ENCODE measurements around the gene GOLGA8K. TPM values are rescaled to one million over a fixed set of nuclear protein-coding genes. Genes with fewer than 3 reads are reported as not detected.
"Not testable (repeated sequence)": the region's sequence is repeated elsewhere in the genome, so short reads cannot be mapped to it uniquely, and the experiment has no call there.

Gene GOLGA8K, protein sequence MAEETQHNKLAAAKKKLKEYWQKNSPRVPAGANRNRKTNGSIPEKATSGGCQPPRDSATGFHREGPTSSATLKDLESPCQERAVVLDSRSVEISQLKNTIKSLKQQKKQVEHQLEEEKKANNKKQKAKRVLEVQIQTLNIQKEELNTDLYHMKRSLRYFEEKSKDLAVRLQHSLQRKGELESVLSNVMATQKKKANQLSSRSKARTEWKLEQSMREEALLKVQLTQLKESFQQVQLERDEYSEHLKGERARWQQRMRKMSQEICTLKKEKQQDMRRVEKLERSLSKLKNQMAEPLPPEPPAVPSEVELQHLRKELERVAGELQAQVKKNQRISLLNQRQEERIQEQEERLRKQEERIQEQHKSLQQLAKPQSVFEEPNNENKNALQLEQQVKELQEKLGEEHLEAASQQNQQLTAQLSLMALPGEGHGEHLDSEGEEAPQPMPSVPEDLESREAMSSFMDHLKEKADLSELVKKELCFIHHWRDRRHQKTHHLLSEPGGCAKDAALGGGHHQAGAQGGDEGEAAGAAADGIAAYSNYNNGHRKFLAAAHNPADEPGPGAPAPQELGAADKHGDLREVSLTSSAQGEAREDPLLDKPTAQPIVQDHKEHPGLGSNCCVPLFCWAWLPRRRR
- not detected for polyA plus RNA-seq (2013, experiment 1 of 2)
- polyA plus RNA-seq (2013, experiment 2 of 2), result not detected

GRCh38 chr15:32403192-32403591 lies at the start of gene GOLGA8K:
TSS of gene GOLGA8K (minus strand) at chr15:32403292. CDS start at chr15:32403194, 98 bp downstream.
- not testable (repeated sequence) for H3K4me3 ChIP-seq (ENCODE audit: low read length); H3K9ac ChIP-seq (ENCODE audit: low read depth, low read length); H3K4me1 ChIP-seq (ENCODE audit: insufficient read depth, low read length); H3K9me3 ChIP-seq (ENCODE audit: insufficient read depth, low read depth, low read length); H3K27ac ChIP-seq (ENCODE audit: low read depth, low read length); H3K27me3 ChIP-seq (ENCODE audit: insufficient read depth, low read length); H3K36me3 ChIP-seq (ENCODE audit: insufficient read depth, low read length)
- WGBS, result no CpG with 5 or more reads among the region's 8 CpGs

DNA sequence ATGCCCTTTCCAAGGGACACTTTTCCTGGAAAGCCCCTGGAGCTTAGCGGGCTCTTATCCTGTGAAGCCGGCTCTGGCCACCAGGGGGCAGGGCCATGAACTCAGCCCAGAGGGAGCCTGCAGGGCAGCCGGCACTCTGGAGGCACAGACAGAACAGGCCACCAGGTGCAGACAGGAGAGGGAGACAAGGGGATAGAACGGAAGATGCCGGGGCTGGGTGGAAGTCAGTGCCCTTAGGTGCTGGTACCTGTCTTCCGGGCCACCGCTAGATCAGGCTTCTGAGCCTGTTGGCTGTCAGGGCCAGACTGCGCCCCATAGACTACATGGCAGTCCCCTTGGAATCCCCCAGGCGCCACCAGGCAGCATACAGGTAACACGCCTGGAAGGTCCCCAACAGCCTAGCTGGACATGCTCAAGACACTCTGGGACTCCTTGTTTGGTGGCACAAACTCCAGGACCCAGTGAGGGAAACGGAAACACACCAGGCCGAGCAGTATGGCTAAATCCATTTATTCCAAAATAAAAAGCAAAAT lies 37.4 kb upstream of the GOLGA8K start:
- not testable (repeated sequence) for H3K27me3 ChIP-seq (ENCODE audit: insufficient read depth, low read length)
- WGBS, result 47% methylated on average over 3 of the region's 12 CpGs

GRCh38 chr15:32434102-32434963 lies 31.2 kb upstream of the GOLGA8K start:
- not testable (repeated sequence) for H3K36me3 ChIP-seq (ENCODE audit: insufficient read depth, low read length); H3K4me3 ChIP-seq (ENCODE audit: low read length); H3K9ac ChIP-seq (ENCODE audit: low read depth, low read length); H3K27ac ChIP-seq (ENCODE audit: low read depth, low read length); H3K9me3 ChIP-seq (ENCODE audit: insufficient read depth, low read depth, low read length); H3K27me3 ChIP-seq (ENCODE audit: insufficient read depth, low read length); H3K4me1 ChIP-seq (ENCODE audit: insufficient read depth, low read length)
- WGBS, result no CpG with 5 or more reads among the region's 73 CpGs

More for the DNA sequence above, 37.4 kb upstream of the GOLGA8K start:
- H3K4me3 ChIP-seq (ENCODE audit: low read length); H3K27ac ChIP-seq (ENCODE audit: low read depth, low read length); H3K4me1 ChIP-seq (ENCODE audit: insufficient read depth, low read length); H3K36me3 ChIP-seq (ENCODE audit: insufficient read depth, low read length); H3K9me3 ChIP-seq (ENCODE audit: insufficient read depth, low read depth, low read length); H3K9ac ChIP-seq (ENCODE audit: low read depth, low read length): not testable (repeated sequence)

GRCh38 chr15:32427635-32428034 lies 24.5 kb upstream of the GOLGA8K start:
- not testable (repeated sequence) for H3K36me3 ChIP-seq (ENCODE audit: insufficient read depth, low read length); H3K27me3 ChIP-seq (ENCODE audit: insufficient read depth, low read length); H3K4me1 ChIP-seq (ENCODE audit: insufficient read depth, low read length); H3K27ac ChIP-seq (ENCODE audit: low read depth, low read length); H3K9me3 ChIP-seq (ENCODE audit: insufficient read depth, low read depth, low read length); H3K9ac ChIP-seq (ENCODE audit: low read depth, low read length); H3K4me3 ChIP-seq (ENCODE audit: low read length)
- WGBS, result 67% methylated on average over 1 of the region's 4 CpGs

- WGBS, result no CpG with 5 or more reads among the region's 4 CpGs
- not testable (repeated sequence) for H3K4me1 ChIP-seq (ENCODE audit: insufficient read depth, low read length); H3K9me3 ChIP-seq (ENCODE audit: insufficient read depth, low read depth, low read length)
Observed at GRCh38 chr15:32426511-32426910, 23.4 kb upstream of the GOLGA8K start.

GRCh38 chr15:32407903-32408302 lies 4.8 kb upstream of the GOLGA8K start:
- H3K9ac ChIP-seq (ENCODE audit: low read depth, low read length); H3K27me3 ChIP-seq (ENCODE audit: insufficient read depth, low read length); H3K4me3 ChIP-seq (ENCODE audit: low read length); H3K27ac ChIP-seq (ENCODE audit: low read depth, low read length); H3K4me1 ChIP-seq (ENCODE audit: insufficient read depth, low read length); H3K36me3 ChIP-seq (ENCODE audit: insufficient read depth, low read length); H3K9me3 ChIP-seq (ENCODE audit: insufficient read depth, low read depth, low read length): not testable (repeated sequence)
- WGBS, result no CpG with 5 or more reads among the region's 3 CpGs

More at GRCh38 chr15:32426511-32426910, 23.4 kb upstream of the GOLGA8K start:
- not testable (repeated sequence) for H3K36me3 ChIP-seq (ENCODE audit: insufficient read depth, low read length); H3K27me3 ChIP-seq (ENCODE audit: insufficient read depth, low read length); H3K27ac ChIP-seq (ENCODE audit: low read depth, low read length); H3K9ac ChIP-seq (ENCODE audit: low read depth, low read length); H3K4me3 ChIP-seq (ENCODE audit: low read length)

DNA sequence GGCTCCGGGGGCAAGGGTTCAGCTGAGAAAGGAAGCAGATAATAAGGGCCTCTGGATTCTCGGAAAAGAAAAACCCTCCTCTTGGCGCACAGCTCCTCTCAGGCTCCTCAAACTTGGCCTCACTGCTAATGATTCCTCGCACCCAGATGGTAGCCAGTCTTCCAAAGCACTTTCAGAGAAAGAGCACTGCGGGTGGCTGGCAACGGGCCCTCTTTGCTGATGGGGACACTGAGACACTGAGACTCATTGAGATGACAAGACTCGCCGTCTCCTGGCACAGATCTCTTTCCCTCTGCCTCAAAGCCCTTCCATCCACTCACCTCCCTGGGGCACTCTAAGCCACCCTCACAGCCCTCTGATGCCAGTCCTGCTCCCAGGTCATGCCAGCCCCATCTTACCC lies 6.6 kb downstream of the GOLGA8K start:
- not testable (repeated sequence) for H3K4me1 ChIP-seq (ENCODE audit: insufficient read depth, low read length)
- WGBS, result no CpG with 5 or more reads among the region's 8 CpGs

DNA sequence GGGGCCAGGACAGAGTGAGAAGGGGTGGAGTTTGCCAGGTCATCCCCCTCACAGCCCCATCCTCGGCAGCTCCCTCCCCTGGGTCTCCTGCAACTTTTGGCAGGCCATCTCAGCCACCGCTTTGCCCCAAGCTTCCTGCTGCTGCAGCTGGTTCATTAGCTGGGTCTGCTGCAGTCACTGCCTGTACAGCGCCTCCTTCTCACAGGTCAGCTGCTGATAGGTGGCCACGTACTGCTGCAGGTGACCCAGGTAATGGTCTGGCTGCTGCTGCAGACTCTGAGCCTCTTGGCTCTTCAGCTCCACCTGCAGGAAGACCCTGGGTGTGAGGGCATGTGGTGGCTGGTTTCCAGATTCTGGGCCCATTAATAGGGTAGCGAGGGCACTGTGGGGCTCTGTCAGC lies 8.3 kb downstream of the GOLGA8K start:
- H3K4me3 ChIP-seq (ENCODE audit: low read length); H3K36me3 ChIP-seq (ENCODE audit: insufficient read depth, low read length); H3K4me1 ChIP-seq (ENCODE audit: insufficient read depth, low read length); H3K9ac ChIP-seq (ENCODE audit: low read depth, low read length); H3K9me3 ChIP-seq (ENCODE audit: insufficient read depth, low read depth, low read length); H3K27ac ChIP-seq (ENCODE audit: low read depth, low read length); H3K27me3 ChIP-seq (ENCODE audit: insufficient read depth, low read length): not testable (repeated sequence)
- WGBS, result 58% methylated on average over 2 of the region's 5 CpGs

More for the DNA sequence above, 6.6 kb downstream of the GOLGA8K start:
- H3K9ac ChIP-seq (ENCODE audit: low read depth, low read length); H3K27me3 ChIP-seq (ENCODE audit: insufficient read depth, low read length); H3K9me3 ChIP-seq (ENCODE audit: insufficient read depth, low read depth, low read length); H3K27ac ChIP-seq (ENCODE audit: low read depth, low read length); H3K36me3 ChIP-seq (ENCODE audit: insufficient read depth, low read length); H3K4me3 ChIP-seq (ENCODE audit: low read length): not testable (repeated sequence)

DNA sequence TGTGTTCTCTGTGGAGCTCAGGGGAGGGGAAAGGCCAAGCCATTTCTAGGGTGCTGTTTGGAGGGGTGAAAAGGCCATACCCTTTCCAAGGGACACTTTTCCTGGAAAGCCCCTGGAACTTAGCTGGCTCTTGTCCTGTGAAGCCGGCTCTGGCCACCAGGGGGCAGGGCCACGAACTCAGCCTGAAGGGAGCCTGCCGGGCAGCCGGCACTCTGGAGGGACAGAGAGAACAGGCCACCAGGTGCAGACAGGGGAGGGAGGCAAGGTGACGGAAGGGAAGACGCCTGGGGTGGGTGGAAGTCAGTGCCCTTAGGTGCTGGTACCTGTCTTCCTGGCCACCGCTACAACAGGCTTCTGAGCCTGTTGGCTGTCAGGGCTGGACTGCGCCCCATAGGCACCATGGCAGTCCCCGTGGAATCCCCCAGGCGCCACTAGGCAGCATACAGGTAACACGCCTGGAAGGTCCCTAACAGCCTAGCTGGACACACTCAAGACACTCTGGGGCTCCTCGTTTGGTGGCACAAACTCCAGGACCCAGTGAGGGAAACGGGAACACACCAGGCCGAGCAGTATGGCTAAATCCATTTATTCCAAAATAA lies 14.9 kb downstream of the GOLGA8K start:
- not testable (repeated sequence) for H3K27ac ChIP-seq (ENCODE audit: low read depth, low read length); H3K9ac ChIP-seq (ENCODE audit: low read depth, low read length); H3K36me3 ChIP-seq (ENCODE audit: insufficient read depth, low read length); H3K4me3 ChIP-seq (ENCODE audit: low read length); H3K4me1 ChIP-seq (ENCODE audit: insufficient read depth, low read length); H3K9me3 ChIP-seq (ENCODE audit: insufficient read depth, low read depth, low read length); H3K27me3 ChIP-seq (ENCODE audit: insufficient read depth, low read length)
- WGBS, result no CpG with 5 or more reads among the region's 14 CpGs

DNA sequence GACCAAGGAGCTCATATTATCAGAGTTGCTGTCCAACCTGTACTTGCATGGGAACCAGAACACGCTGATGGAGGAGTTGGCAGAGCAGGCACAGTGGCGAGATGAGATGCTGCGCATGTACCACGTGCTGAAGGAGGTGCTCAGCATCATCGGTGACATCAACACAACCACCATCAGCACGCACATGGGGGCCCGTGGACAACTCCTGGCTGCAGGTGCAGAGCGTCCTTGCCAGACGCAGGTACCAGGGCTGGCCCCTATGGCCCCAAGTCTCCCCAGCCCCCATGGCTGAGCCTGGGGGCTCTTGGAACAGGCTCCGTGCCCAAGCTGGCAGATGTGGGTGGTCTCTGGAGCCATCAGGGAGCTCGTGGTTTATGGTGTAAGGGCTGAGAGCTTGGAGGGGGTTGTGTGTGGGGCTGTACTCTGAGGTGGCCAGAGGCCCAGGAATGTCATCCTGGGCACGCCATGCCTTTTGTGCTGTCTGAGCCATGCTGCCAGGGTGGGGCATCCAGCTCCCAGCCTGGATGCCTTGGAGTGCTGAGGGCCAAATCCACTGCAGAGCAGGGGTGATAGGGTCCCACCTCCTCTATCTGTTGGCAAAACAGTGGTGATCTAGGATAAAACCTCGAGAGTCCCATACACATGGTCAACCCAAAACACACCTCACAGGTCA lies 17.1 kb downstream of the GOLGA8K start:
- H3K27me3 ChIP-seq (ENCODE audit: insufficient read depth, low read length); H3K4me1 ChIP-seq (ENCODE audit: insufficient read depth, low read length); H3K9ac ChIP-seq (ENCODE audit: low read depth, low read length); H3K36me3 ChIP-seq (ENCODE audit: insufficient read depth, low read length); H3K9me3 ChIP-seq (ENCODE audit: insufficient read depth, low read depth, low read length); H3K27ac ChIP-seq (ENCODE audit: low read depth, low read length); H3K4me3 ChIP-seq (ENCODE audit: low read length): not testable (repeated sequence)
- no CpG with 5 or more reads among the region's 13 CpGs for WGBS
